GM18861 (cell line): ENCODE measurements around the gene NFIC.
A peak's percentile ranks its signal among the peaks of the same experiment; 100 is the strongest.

Source experiments
- ATAC-seq: cut with Tn5 transposase; IDR thresholded peaks from one replicate; pipeline ENCODE4 v1.9.1; 2021; ENCODE audit not compliant: unreplicated experiment

Gene NFIC

GRCh38 chr19:3481241-3482090, 115.1 kb downstream of the NFIC start:
- ATAC-seq: no peak

GRCh38 chr19:3482507-3483225, 116.3 kb downstream of the NFIC start:
- ATAC-seq: no peak

- ATAC-seq: no peak
Measured at GRCh38 chr19:3483226-3483628, 116.8 kb downstream of the NFIC start, which contains the start of gene SMIM44. Gene SMIM44, minus strand, starts transcription at chr19:3483441. Its CDS starts 38 bp downstream, at chr19:3483403.

- ATAC-seq: no peak
Measured at GRCh38 chr19:3491396-3492119, 125.2 kb downstream of the NFIC start.

- no peak for ATAC-seq
Measured at GRCh38 chr19:3492131-3492839, 125.9 kb downstream of the NFIC start.

GRCh38 chr19:3492919-3493318, 126.5 kb downstream of the NFIC start:
- no peak for ATAC-seq

GRCh38 chr19:3493651-3494050, 127.3 kb downstream of the NFIC start:
- no peak for ATAC-seq

- no peak for ATAC-seq
Measured at GRCh38 chr19:3494051-3494450, 127.7 kb downstream of the NFIC start.

- no peak for ATAC-seq
Measured at GRCh38 chr19:3494559-3494958, 128.2 kb downstream of the NFIC start.

- ATAC-seq: no peak
Measured at GRCh38 chr19:3496392-3497273, 130.2 kb downstream of the NFIC start.

GRCh38 chr19:3497757-3498520, 131.6 kb downstream of the NFIC start:
- no peak for ATAC-seq

GRCh38 chr19:3499738-3500428, 133.5 kb downstream of the NFIC start:
- no peak for ATAC-seq

GRCh38 chr19:3500429-3501101, 134.2 kb downstream of the NFIC start, which contains the start of gene DOHH:
Gene DOHH, minus strand, starts transcription at chr19:3500674. Its CDS starts 3,860 bp downstream, at chr19:3496814.
- ATAC-seq: peak; percentile 77

- no peak for ATAC-seq
Measured at GRCh38 chr19:3501780-3502179, 135.4 kb downstream of the NFIC start.

GRCh38 chr19:3503036-3503572, 136.7 kb downstream of the NFIC start:
- no peak for ATAC-seq

GRCh38 chr19:3504735-3505134, 138.4 kb downstream of the NFIC start:
- ATAC-seq: no peak

GRCh38 chr19:3505598-3506383, 139.4 kb downstream of the NFIC start, which contains the start of gene FZR1:
Gene FZR1, plus strand, starts transcription at chr19:3506311. Its CDS starts 16,679 bp downstream, at chr19:3522990.
- peak; percentile 84 for ATAC-seq
